HG02642 (cell line): ENCODE measurements around the gene PTMS.

ENCODE experiments used
- ATAC-seq: cut with Tn5 transposase; IDR thresholded peaks from one replicate; pipeline ENCODE4 v1.9.1; 2021; ENCODE audit warnings: mild to moderate bottlenecking; ENCODE audit not compliant: unreplicated experiment, poor library complexity

The PTMS gene

GRCh38 chr12:6784761-6785160, 18.6 kb downstream of the PTMS start:
- no peak for ATAC-seq

GRCh38 chr12:6786416-6787094, 20.4 kb downstream of the PTMS start:
- no peak for ATAC-seq

- ATAC-seq = no peak
These were observed 21.1 kb downstream of the PTMS start for GRCh38 chr12:6787309-6787708.

GRCh38 chr12:6788972-6789924, 23.1 kb downstream of the PTMS start, which contains the start of gene CD4:
Gene CD4, plus strand, starts transcription at chr12:6789528. Its CDS starts 10,611 bp downstream, at chr12:6800139.
- no peak for ATAC-seq

GRCh38 chr12:6790496-6791150, 24.5 kb downstream of the PTMS start:
- no peak for ATAC-seq

GRCh38 chr12:6791931-6792520, 25.9 kb downstream of the PTMS start:
- peak; percentile 21 for ATAC-seq

- peak; percentile 48 for ATAC-seq
These were observed 26.5 kb downstream of the PTMS start for GRCh38 chr12:6792522-6793201.

GRCh38 chr12:6795088-6795487, 28.9 kb downstream of the PTMS start:
- no peak for ATAC-seq

- no peak for ATAC-seq
These were observed 30.4 kb downstream of the PTMS start for GRCh38 chr12:6796576-6796975.

GRCh38 chr12:6799147-6799546, 33.0 kb downstream of the PTMS start:
- no peak for ATAC-seq

- no peak for ATAC-seq
These were observed 41.0 kb downstream of the PTMS start for GRCh38 chr12:6807170-6807569.

- ATAC-seq = no peak
These were observed 42.9 kb downstream of the PTMS start for GRCh38 chr12:6809056-6809455.

GRCh38 chr12:6810758-6811157, 44.6 kb downstream of the PTMS start:
- ATAC-seq = no peak

- ATAC-seq = no peak
These were observed 47.2 kb downstream of the PTMS start for GRCh38 chr12:6813363-6813762.

- ATAC-seq = no peak
These were observed 50.4 kb downstream of the PTMS start for GRCh38 chr12:6816598-6816997.

GRCh38 chr12:6817098-6817497, 50.9 kb downstream of the PTMS start:
- ATAC-seq = no peak

- ATAC-seq = no peak
These were observed 51.5 kb downstream of the PTMS start for GRCh38 chr12:6817662-6818157.

- no peak for ATAC-seq
These were observed 52.1 kb downstream of the PTMS start for GRCh38 chr12:6818222-6818621.

- ATAC-seq = no peak
These were observed 52.5 kb downstream of the PTMS start for GRCh38 chr12:6818645-6819044.
